Measurements from ENCODE around the gene NRG4. TPM values are rescaled to one million over a fixed set of nuclear protein-coding genes. Genes with fewer than 3 reads are reported as not detected.
A peak's percentile ranks its signal among the peaks of the same experiment; 100 is the strongest.

The NRG4 gene
- total RNA-seq, 1 experiment from 2014 or later = 0.55 TPM

DNA sequence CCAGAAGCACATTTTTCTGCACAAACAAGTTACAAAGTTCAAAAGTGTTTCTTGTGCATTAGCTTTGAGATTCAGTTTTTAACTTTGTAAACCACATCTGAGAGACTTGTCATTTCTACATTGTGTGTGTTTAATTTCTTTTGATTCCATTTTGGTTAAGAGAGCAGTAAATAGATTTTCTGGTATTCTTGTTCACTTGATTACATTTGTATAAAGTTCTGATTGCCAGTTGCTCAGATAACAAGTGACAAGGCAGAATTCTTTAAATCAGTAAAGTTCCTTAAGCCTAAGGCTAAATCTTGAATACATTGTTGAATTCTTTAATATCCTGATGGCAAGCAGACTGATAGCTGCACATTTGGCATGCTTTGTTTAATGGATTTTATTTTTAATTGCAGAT is 111.6 kb downstream of the NRG4 start:
- ATAC-seq (no peak), DNase-seq (ENCODE audit: low spot score) (no peak)
- no peaks in the 10 kb centered on the region for H3K27me3 Mint-ChIP-seq (ENCODE audit: low read depth)
- H3K9me3 Mint-ChIP-seq = no peaks in the 10 kb centered on the region
- no peak overlapping the region for H3K4me3 Mint-ChIP-seq
- ChIA-PET POLR2A (no interaction called here), CTCF (interaction anchor here (1.1 kb wide), 1 partner anchor 16 kb away, joined by 3 read pairs; no protein-coding TSS in a partner anchor)
- no peak for TF ChIP-seq OVOL2 (CRISPR knock-in tag; IDR thresholded peaks at IDR 0.05; ENCODE audit: borderline replicate concordance)
- TF ChIP-seq, protein P1, sequence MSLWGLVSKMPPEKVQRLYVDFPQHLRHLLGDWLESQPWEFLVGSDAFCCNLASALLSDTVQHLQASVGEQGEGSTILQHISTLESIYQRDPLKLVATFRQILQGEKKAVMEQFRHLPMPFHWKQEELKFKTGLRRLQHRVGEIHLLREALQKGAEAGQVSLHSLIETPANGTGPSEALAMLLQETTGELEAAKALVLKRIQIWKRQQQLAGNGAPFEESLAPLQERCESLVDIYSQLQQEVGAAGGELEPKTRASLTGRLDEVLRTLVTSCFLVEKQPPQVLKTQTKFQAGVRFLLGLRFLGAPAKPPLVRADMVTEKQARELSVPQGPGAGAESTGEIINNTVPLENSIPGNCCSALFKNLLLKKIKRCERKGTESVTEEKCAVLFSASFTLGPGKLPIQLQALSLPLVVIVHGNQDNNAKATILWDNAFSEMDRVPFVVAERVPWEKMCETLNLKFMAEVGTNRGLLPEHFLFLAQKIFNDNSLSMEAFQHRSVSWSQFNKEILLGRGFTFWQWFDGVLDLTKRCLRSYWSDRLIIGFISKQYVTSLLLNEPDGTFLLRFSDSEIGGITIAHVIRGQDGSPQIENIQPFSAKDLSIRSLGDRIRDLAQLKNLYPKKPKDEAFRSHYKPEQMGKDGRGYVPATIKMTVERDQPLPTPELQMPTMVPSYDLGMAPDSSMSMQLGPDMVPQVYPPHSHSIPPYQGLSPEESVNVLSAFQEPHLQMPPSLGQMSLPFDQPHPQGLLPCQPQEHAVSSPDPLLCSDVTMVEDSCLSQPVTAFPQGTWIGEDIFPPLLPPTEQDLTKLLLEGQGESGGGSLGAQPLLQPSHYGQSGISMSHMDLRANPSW (CRISPR knock-in tag; conservative IDR thresholded peaks at IDR 0.05; ENCODE audit: low read depth) = no peak
- TF ChIP-seq, protein P2, sequence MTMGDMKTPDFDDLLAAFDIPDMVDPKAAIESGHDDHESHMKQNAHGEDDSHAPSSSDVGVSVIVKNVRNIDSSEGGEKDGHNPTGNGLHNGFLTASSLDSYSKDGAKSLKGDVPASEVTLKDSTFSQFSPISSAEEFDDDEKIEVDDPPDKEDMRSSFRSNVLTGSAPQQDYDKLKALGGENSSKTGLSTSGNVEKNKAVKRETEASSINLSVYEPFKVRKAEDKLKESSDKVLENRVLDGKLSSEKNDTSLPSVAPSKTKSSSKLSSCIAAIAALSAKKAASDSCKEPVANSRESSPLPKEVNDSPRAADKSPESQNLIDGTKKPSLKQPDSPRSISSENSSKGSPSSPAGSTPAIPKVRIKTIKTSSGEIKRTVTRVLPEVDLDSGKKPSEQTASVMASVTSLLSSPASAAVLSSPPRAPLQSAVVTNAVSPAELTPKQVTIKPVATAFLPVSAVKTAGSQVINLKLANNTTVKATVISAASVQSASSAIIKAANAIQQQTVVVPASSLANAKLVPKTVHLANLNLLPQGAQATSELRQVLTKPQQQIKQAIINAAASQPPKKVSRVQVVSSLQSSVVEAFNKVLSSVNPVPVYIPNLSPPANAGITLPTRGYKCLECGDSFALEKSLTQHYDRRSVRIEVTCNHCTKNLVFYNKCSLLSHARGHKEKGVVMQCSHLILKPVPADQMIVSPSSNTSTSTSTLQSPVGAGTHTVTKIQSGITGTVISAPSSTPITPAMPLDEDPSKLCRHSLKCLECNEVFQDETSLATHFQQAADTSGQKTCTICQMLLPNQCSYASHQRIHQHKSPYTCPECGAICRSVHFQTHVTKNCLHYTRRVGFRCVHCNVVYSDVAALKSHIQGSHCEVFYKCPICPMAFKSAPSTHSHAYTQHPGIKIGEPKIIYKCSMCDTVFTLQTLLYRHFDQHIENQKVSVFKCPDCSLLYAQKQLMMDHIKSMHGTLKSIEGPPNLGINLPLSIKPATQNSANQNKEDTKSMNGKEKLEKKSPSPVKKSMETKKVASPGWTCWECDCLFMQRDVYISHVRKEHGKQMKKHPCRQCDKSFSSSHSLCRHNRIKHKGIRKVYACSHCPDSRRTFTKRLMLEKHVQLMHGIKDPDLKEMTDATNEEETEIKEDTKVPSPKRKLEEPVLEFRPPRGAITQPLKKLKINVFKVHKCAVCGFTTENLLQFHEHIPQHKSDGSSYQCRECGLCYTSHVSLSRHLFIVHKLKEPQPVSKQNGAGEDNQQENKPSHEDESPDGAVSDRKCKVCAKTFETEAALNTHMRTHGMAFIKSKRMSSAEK (CRISPR knock-in tag; IDR thresholded peaks at IDR 0.05; ENCODE audit: borderline replicate concordance) = no peak
- no peak for TF ChIP-seq IRF2 (CRISPR knock-in tag; IDR thresholded peaks at IDR 0.05; ENCODE audit: borderline replicate concordance, low read depth)
- TF ChIP-seq NR2C2 (CRISPR knock-in tag; IDR thresholded peaks at IDR 0.05) = no peak
- TF ChIP-seq MXD4 (CRISPR knock-in tag; IDR thresholded peaks at IDR 0.05; ENCODE audit: borderline replicate concordance) = no peak
- peaks cover 40% of the 10 kb centered on the region for H3K4me1 Mint-ChIP-seq
- H3K36me3 Mint-ChIP-seq = peaks cover 17% of the 10 kb centered on the region
- peak overlapping the region; percentile 100; the same call in 1 of the 2 replicates for H3K27ac Mint-ChIP-seq

DNA sequence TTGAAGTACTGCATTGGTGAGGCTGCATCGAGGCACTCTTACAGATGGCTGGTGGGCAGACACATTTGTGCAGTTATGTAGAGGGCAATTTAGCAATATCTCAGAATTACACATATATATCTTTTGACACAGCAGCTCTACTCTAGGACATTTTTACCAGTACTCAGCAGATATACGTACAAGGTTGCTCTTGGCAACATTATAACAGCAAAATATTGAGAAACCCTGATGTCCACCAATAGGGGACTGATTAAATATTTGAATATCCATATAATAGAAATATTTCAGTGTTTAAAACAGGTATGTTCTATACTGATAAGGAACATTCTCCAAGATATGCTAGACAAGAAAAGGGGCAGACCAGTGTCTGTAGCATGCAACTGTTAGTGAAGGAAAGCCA is 116.5 kb downstream of the NRG4 start:
- Mint-ChIP-seq H3K36me3 (peaks cover 20% of the 10 kb centered on the region), H3K27me3 (ENCODE audit: low read depth) (no peaks in the 10 kb centered on the region), H3K4me1 (peaks cover 4% of the 10 kb centered on the region), H3K27ac (peak overlapping the region; percentile 59), H3K4me3 (no peak overlapping the region), H3K9me3 (no peaks in the 10 kb centered on the region)
- ATAC-seq = no peak
- DNase-seq (ENCODE audit: low spot score) = no peak
- ChIA-PET POLR2A (no interaction called here), CTCF (interaction anchor here (0.6 kb wide), 1 partner anchor 926 kb away, joined by 6 read pairs; no protein-coding TSS in a partner anchor)
- TF ChIP-seq MXD4 (CRISPR knock-in tag; IDR thresholded peaks at IDR 0.05; ENCODE audit: borderline replicate concordance) = no peak

DNA sequence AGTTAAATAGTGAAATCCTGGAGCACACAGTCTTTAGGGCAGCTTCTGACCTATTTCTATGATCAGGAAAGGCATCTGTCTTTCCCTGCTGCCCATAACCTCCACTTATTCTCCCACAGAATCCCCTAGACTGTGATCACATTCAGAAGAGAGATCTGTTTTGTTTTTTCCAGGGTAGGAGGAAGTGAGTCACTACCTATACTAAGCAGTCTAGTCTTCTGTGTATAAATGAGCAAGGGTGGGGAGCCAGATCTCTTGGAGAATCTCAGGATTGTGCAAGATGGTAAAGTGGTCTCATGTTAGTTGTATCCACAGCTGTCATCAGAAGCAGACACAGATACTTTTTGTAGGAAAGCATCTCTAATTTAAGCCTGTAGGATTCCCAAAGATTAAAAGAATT is 120.3 kb downstream of the NRG4 start:
- Mint-ChIP-seq H3K36me3 (peaks cover 24% of the 10 kb centered on the region), H3K27ac (no peak overlapping the region), H3K4me3 (no peak overlapping the region), H3K4me1 (0 out of 2 replicates have a peak, but pooled peaks cover 2% of the 10 kb centered on the region), H3K27me3 (ENCODE audit: low read depth) (no peaks in the 10 kb centered on the region), H3K9me3 (no peaks in the 10 kb centered on the region)
- ATAC-seq (no peak), DNase-seq (ENCODE audit: low spot score) (no peak)
- POLR2A ChIA-PET = no interaction called here
- CTCF ChIA-PET = interaction anchor here (1.0 kb wide), 1 partner anchor 82 kb away, joined by 3 read pairs; no protein-coding TSS in a partner anchor
- TF ChIP-seq TEAD1 (CRISPR knock-in tag; IDR thresholded peaks at IDR 0.05) (no peak), OVOL2 (CRISPR knock-in tag; IDR thresholded peaks at IDR 0.05; ENCODE audit: borderline replicate concordance) (no peak), TP53 (CRISPR knock-in tag; IDR thresholded peaks at IDR 0.05) (no peak)
- TF ChIP-seq, protein P3, sequence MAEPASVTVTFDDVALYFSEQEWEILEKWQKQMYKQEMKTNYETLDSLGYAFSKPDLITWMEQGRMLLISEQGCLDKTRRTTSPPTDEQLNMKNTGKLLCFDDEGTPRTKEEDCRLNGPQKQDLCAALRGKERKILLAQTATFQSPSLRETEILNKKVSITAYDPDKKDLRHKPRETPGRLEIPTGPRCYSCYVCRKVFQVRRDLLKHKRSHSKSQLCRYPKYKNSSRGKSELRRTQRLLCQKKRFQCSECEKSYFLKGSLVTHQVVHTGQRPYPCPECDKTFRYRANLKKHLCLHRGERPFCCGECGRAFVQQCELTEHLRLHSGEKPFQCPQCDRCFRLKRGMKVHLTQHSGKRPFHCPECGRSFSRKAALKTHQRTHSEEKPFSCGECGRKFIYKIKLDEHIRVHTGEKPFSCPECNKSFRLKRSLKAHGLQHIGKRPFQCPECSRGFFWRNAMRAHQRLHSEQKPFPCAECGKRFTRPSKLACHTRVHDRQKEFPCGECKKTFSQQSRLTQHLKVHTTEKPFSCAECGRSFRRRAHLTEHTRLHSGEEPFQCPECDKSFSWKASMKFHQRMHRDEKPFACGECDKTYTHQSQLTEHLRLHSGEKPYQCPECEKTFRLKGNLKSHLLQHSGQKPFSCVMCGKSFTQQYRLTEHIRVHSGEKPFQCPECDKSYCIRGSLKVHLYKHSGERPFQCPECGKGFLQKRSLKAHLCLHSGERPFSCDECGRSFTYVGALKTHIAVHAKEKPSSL (CRISPR knock-in tag; conservative IDR thresholded peaks at IDR 0.05) = no peak
- TF ChIP-seq, protein P4, sequence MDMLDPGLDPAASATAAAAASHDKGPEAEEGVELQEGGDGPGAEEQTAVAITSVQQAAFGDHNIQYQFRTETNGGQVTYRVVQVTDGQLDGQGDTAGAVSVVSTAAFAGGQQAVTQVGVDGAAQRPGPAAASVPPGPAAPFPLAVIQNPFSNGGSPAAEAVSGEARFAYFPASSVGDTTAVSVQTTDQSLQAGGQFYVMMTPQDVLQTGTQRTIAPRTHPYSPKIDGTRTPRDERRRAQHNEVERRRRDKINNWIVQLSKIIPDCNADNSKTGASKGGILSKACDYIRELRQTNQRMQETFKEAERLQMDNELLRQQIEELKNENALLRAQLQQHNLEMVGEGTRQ (CRISPR knock-in tag; IDR thresholded peaks at IDR 0.05) = no peak

Other genes with a start within 250 kb of the NRG4 start
- gene UBE2Q2, start 169.0 kb downstream of the NRG4 start, total RNA-seq (2021) = 26.1 to 28.2 TPM (median 27.0 TPM) in 3 replicates
- gene FBXO22, start 108.5 kb downstream of the NRG4 start, total RNA-seq (2021) = 90.3 to 95.7 TPM (median 90.9 TPM) in 3 replicates
- gene TMEM266, start 47.6 kb upstream of the NRG4 start, total RNA-seq (2021) = 5.6 to 8.6 TPM (median 6.2 TPM) in 3 replicates